AG10803 (cell line): ENCODE measurements around the gene CAPS.

Experiments
- DNase-seq: peaks from one replicate; pipeline ENCODE4 v3.0.0; 2010; ENCODE audit warnings: low read depth
- H3K4me3 ChIP-seq: 2 replicates; pipeline ENCODE4 v1.5.1; 2011; ENCODE audit warnings: mild to moderate bottlenecking, low read length, control low read depth
- TF ChIP-seq, protein P1 (sequence below): conservative IDR thresholded peaks from 2 replicates; pipeline ENCODE4 v1.5.1; 2011; ENCODE audit warnings: mild to moderate bottlenecking, low read length, control low read depth, inconsistent platforms

Gene CAPS

DNA sequence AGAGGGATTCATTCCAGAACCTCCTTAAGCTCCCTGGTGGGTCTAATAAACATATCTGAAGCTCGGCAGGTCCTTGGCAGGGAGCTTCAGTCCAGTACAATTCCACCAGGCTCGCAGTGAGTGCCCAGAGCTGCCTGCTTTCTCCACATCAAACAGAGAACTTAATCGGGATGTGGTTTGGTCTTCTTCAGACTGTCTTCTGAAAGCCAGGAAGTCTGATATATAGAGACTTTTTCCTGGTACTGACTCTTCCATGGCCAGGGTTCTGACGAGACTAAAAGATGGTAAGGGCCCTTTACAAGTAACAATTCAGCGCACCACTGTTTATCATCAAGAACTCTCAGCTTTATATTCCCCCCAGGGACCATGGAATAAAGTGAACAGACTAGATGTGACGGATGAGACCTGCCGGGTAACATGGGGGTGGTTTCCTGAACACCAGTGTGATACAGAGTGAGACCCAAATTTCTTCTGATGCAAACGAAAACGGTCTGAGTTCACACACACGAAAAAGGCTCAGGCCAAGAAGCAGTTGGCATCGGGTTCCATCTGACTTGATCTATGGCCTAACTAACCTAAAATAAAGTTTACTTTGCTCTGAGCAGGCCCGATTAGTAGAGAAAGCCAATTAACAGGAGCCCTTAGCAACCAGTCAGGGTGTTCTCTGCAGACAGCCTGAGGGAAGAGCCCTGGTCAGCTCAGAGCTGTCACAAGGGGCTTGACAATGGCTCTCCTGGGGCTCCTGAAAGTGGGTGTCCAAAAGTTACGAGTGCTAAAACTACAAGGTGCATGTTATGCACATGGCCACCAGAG is 34.9 kb downstream of the CAPS start:
- H3K4me3 ChIP-seq: no peak overlapping the region
- no peak for DNase-seq
- TF ChIP-seq, protein P1, sequence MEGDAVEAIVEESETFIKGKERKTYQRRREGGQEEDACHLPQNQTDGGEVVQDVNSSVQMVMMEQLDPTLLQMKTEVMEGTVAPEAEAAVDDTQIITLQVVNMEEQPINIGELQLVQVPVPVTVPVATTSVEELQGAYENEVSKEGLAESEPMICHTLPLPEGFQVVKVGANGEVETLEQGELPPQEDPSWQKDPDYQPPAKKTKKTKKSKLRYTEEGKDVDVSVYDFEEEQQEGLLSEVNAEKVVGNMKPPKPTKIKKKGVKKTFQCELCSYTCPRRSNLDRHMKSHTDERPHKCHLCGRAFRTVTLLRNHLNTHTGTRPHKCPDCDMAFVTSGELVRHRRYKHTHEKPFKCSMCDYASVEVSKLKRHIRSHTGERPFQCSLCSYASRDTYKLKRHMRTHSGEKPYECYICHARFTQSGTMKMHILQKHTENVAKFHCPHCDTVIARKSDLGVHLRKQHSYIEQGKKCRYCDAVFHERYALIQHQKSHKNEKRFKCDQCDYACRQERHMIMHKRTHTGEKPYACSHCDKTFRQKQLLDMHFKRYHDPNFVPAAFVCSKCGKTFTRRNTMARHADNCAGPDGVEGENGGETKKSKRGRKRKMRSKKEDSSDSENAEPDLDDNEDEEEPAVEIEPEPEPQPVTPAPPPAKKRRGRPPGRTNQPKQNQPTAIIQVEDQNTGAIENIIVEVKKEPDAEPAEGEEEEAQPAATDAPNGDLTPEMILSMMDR: no peak

DNA sequence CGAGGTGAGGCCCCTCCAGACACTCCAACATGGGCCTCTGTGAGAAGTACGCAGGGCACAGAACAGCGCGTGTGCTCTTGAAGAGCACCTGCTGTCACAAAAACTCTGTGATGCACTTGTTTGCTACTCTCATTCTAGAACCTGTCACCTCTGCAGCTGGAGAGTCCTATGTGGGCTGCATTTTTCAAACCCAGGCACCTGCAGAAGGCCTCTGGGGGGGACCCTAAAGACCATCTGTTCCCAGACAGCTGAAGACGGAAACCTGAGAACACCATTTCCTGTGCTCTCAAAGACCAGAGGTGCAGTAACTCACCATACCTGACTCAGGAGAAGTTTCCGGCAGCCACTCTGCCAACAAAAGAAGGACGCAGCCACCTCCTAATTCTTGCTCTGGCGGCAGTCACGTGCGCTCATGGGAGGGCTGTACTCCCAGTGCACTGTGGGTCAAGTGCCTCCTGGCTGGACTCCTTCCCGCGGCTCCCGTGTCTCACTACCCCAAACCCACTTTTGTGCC is 35.8 kb downstream of the CAPS start:
- TF ChIP-seq, protein P1: no peak
- no peak for DNase-seq
- no peak overlapping the region for H3K4me3 ChIP-seq

DNA sequence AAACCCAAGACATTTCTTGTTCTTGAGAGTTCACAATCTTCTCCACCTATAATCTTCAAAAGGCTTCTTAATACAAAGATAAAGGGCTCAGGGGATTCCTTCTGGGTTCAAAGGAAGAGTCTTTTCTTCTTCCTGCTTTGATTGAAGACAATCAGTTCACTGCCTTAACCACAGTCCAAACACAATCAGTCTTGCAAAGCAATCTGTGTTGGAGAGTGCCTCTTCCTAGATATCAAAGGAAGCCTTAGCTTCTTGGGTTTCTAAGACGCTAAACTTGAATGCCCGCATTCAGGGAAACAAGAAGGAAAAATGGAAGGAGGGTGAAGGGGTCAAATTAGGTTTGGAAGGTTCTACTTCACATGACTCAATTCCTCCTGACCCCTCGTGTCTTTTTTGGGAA is 36.7 kb downstream of the CAPS start:
- no peak for DNase-seq
- H3K4me3 ChIP-seq: no peak overlapping the region
- TF ChIP-seq, protein P1: no peak

DNA sequence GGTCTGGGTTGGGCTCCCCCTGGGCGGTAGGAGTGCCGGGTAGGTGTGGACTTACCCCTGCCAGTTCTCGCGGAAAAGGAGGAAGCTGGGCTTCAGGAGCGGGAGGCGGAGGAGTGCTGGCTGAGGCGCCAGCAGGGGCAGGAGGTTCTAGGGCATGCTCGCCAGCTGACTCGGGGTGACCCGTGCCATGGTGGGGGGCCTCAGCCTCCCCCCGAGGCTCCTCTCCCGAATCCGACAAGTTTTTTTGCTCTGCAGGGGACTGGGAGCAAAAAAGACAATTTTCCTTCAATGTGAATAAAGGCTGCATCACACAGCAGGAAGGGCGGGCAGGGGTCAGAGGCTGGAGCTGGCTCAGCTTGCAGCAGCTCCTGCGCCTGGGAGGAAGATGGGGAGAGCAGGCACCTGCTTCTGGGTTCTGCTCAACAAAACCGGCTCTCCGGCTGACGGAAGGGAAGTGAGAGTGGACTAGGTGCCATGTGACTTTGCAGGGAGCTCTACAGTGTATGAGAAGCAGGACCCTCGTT is 37.3 kb downstream of the CAPS start:
- no peak for DNase-seq
- H3K4me3 ChIP-seq: no peak overlapping the region

DNA sequence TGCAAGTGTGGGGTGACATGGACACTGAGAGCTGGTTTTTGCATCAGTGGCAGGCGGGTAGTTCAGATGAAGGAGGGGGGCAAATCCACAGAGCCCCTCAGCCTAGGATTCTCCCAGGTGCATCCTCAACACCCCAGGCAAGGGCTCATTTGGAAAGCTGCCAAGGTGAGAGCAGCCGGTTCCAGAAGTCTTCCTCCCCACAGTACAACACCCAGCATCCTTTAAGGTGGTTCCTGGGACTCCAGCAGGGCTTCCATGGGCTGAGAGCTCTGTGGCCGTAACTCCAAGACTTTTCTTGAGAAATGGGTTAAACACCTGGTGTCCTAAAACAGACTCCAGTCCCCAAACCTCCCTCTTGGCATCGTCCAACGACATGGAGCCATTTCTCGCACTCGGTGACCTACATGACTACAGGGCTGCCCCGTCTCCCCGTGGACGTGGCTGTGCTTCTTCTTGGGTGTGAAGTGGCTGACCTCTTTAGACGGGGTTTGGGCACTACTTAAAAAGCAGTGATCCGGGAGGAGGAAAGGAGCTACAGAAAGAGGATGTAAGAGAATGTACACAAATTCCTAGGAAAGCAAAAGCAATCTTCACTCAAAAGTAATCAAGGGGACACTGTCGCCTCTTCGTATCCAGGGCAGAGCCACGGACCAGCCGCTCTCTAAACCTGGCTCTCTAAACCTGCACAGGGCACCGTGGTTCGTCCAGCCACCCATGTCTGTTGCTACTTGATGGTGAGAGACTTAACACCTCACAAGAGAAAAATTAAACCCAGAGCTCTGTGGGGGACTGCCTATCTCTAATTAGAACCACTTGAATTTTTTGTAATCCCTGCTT is 38.4 kb downstream of the CAPS start:
- no peak for DNase-seq
- TF ChIP-seq, protein P1: no peak
- no peak overlapping the region for H3K4me3 ChIP-seq

More for the DNA sequence above, 37.3 kb downstream of the CAPS start:
- TF ChIP-seq, protein P1: no peak

DNA sequence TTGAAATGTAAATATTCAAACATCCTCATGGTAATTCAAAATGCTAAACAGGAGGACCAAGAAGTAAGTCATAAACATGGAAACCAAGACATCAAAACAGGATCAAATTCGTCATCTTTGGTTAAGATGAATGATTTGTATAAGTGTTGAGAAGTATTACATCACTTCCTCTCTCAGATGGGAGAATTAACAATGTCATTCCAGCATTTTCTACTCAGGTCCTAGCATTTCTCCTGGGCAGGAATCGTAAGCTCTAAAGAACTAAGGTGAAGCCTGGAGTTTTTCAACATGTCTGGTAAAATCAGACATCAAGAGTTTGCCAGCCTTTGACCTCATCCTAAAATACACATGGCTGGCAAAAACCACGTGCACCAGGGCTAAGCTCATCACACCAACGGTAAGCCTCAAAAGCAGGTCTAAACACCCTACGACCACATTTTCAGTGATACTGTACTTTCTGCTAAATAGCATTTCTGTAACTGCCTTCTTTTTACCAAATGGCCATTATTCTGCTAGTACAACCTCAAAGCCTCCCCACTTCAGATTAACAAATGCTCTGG is 39.1 kb downstream of the CAPS start:
- DNase-seq: peak; percentile 61
- H3K4me3 ChIP-seq: peak overlapping the region; percentile 25
- TF ChIP-seq, protein P1: no peak
